Measurements from ENCODE around the gene PRAMEF20. TPM values are rescaled to one million over a fixed set of nuclear protein-coding genes. Genes with fewer than 3 reads are reported as not detected.
"Not testable (repeated sequence)": the region's sequence is repeated elsewhere in the genome, so short reads cannot be mapped to it uniquely, and the experiment has no call there.

PRAMEF20 gene
- not detected in 2 replicates for total RNA-seq

DNA sequence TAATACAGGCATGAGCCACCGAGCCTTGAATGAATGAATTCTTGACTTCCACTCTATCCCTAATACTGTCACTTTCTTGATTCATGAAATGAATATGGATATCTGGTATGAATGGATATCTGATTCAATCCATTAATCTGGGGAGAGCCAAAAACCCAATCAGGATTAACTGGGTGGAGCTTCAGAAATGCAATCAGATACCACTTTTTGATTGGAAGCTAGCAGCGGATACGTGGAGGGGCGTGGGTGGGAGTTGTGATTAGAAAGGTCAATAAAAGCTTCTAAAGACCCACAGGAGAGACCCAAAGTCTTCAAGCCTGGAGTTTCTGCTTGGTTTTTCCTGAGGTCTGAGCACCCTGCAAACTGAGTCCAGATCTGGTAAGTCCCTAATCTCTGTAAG lies at the start of gene PRAMEF20:
Gene PRAMEF20, plus strand, starts transcription at position 301 of the 400 bp plus-strand sequence. CDS start 5,905 bp downstream, outside the sequence.
- intact Hi-C loops (cut with micrococcal nuclease): not testable (repeated sequence)

- intact Hi-C loops (cut with micrococcal nuclease): not testable (repeated sequence)
Measured at GRCh38 chr1:13362364-13362763, 47.9 kb upstream of the PRAMEF20 start.

- intact Hi-C loops (cut with micrococcal nuclease): not testable (repeated sequence)
Measured at GRCh38 chr1:13364928-13365327, 45.3 kb upstream of the PRAMEF20 start.

- intact Hi-C loops (cut with micrococcal nuclease): not testable (repeated sequence)
Measured at GRCh38 chr1:13366536-13366935, 43.7 kb upstream of the PRAMEF20 start.

DNA sequence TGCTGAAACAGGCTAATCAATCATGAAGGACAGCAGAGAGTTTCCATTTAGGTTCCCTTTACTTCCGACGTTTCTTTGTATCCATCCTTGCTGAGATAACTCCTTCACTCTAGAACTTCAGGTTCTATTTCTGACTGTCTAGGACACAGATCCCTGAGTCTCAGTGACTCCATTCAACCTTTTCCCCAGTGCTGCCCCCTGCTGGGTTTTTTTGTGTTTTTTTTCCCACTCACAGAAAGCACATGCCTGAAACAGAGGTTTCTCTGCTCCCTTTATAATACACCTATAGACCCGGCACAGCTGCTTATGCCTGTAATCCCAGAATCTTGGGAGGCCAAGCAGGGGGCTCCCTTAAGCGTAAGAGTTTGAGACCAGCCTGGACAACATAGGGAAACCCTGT lies 41.7 kb upstream of the PRAMEF20 start:
- intact Hi-C loops (cut with micrococcal nuclease): not testable (repeated sequence)

- intact Hi-C loops (cut with micrococcal nuclease): not testable (repeated sequence)
Measured at GRCh38 chr1:13378983-13379382, 31.3 kb upstream of the PRAMEF20 start.

- intact Hi-C loops (cut with micrococcal nuclease): not testable (repeated sequence)
Measured at GRCh38 chr1:13380380-13380779, 29.9 kb upstream of the PRAMEF20 start.

- intact Hi-C loops (cut with micrococcal nuclease): not testable (repeated sequence)
Measured at GRCh38 chr1:13389332-13389731, 20.9 kb upstream of the PRAMEF20 start, which contains the start of gene PRAMEF17. Gene PRAMEF17 (plus strand): TSS chr1:13389632. CDS start chr1:13389658, 26 bp downstream.

DNA sequence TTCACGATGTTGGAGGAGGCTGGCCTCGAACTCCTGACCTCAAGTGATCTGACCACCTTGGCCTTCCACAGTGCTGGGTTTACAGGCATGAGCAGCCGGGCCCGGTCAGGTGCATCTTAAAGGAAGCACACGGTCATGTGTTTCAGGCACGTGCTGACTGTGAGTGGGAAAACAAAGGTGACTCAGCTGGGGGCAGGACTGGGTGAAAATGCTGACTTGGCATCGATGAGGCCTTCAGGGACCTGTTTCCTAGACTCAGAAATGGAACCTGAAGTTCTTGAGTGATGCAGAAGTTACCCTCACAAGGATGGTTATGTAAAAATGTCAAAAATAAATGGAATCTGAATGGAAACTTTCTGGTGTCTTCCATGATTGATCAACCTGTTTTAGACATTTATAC lies 17.2 kb upstream of the PRAMEF20 start:
- intact Hi-C loops (cut with micrococcal nuclease): not testable (repeated sequence)

DNA sequence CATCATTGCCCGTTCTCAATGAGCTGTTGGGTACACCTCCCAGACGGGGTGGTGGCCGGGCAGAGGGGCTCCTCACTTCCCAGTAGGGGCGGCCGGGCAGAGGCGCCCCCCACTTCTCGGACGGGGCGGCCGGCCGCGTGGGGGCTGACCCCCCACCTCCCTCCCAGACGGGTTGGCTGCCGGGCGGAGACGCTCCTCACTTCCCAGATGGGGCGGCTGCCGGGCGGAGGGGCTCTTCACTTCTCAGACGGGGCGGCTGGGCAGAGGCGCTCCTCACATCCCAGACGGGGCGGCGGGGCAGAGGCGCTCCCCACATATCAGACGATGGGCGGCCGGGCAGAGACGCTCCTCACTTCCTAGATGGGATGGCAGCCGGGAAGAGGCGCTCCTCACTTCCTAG lies 15.5 kb upstream of the PRAMEF20 start:
- intact Hi-C loops (cut with micrococcal nuclease): not testable (repeated sequence)

GRCh38 chr1:13395311-13395710 lies 14.9 kb upstream of the PRAMEF20 start:
- intact Hi-C loops (cut with micrococcal nuclease): not testable (repeated sequence)

DNA sequence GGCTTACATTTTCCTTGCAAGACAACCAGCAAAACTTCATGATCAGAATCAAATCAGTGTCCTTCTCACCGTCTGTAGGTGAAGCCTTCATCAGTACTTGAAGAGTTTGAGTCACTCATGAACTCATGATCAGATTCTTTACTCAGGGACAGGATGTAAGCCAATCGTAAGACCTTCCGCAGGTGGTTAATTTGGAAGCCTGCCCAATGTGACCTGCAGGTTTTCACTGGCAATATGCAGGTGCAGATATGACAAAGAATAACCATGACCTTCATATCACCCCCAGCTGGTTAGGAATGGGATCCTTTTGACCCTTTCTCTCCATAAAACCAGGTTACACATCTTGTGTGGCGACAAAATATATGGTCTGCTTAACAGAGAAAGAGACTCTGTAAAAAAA lies 2.4 kb upstream of the PRAMEF20 start:
- intact Hi-C loops (cut with micrococcal nuclease): no loop called here

DNA sequence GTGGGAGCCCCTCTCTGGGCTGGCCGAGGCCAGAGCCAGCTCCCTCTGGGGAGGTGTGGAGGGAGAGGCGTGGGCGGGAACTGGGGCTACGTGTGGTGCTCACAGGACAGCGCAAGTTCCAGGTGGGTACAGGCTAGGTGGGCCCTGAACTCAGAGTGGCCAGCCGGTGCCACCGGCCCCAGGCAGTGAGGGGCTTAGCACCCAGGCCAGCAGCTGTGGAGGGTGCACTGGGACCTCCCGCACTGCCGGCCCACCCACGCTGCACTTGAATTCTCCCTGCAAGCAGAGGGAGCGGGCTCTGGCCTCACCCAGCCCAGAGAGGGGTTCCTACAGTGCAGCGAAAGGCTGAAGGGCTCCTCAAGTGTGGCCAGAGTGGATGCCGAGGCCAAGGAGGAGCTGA lies 20.2 kb downstream of the PRAMEF20 start:
- intact Hi-C loops (cut with micrococcal nuclease): no loop called here

GRCh38 chr1:13432251-13432650 lies 22.0 kb downstream of the PRAMEF20 start:
- intact Hi-C loops (cut with micrococcal nuclease): no loop called here

DNA sequence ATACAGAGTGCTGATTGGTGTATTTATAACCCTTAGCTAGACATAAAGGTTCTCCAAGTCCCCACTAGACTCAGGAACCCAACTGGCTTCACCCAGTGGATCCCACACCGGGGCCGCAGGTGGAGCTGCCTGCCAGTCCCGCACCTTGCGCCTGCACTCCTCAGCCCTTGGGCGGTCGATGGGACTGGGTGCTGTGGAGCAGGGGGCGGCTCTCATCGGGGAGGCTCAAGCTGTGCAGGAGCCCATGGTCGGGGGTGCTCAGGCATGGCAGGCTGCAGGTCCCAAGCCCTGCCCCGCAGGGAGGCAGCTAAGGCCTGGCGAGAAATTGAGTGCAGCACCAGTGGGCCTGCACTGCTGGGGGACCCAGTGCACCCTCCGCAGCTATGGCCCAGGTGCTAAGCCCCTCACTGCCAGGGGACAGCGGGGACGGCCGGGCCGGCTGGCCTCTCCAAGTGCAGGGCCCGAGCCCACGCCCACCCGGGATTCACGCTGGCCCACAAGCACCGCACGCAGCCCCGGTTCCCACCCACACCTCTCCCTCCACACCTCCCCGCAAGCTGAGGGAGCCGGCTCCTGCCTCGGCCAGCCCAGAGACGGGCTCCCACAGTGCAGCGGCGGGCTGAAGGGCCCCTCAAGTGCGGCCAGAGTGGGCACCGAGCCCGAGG lies 23.6 kb downstream of the PRAMEF20 start:
- intact Hi-C loops (cut with micrococcal nuclease): not testable (repeated sequence)

- intact Hi-C loops (cut with micrococcal nuclease): no loop called here
Measured at GRCh38 chr1:13435458-13435857, 25.2 kb downstream of the PRAMEF20 start.

- intact Hi-C loops (cut with micrococcal nuclease): not testable (repeated sequence)
Measured at GRCh38 chr1:13439104-13439783, 29.0 kb downstream of the PRAMEF20 start.

GRCh38 chr1:13443335-13443979 lies 33.2 kb downstream of the PRAMEF20 start:
- intact Hi-C loops (cut with micrococcal nuclease): no loop called here

GRCh38 chr1:13450204-13450603 lies 40.0 kb downstream of the PRAMEF20 start:
- intact Hi-C loops (cut with micrococcal nuclease): no loop called here

DNA sequence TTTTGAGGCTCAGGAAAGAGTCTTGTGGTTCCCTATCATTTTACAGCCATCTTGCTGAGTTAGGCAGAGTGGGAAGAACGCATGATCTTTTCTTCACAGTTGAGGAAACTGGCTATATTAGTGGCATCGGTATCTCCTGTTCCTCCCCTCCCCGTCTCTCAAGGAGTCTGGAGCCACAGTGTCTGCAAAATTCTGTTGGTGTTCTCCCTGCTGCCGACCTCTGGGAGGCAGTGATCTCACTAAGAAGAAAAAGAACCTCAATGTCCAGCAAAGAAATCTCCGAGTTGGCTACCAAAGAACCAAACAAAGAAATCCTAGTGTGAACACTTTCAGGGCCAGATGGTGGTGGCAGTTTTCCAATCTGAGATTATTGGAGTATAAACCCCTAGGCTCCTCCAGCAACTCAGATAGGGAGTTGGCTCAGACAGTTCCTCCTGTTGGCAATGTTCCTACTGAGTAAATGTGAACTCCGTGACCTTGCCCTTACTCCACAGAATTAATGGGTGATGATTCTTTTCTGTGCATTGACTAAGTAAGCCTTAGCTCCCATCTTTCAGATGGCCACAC lies 41.2 kb downstream of the PRAMEF20 start:
- intact Hi-C loops (cut with micrococcal nuclease): no loop called here

DNA sequence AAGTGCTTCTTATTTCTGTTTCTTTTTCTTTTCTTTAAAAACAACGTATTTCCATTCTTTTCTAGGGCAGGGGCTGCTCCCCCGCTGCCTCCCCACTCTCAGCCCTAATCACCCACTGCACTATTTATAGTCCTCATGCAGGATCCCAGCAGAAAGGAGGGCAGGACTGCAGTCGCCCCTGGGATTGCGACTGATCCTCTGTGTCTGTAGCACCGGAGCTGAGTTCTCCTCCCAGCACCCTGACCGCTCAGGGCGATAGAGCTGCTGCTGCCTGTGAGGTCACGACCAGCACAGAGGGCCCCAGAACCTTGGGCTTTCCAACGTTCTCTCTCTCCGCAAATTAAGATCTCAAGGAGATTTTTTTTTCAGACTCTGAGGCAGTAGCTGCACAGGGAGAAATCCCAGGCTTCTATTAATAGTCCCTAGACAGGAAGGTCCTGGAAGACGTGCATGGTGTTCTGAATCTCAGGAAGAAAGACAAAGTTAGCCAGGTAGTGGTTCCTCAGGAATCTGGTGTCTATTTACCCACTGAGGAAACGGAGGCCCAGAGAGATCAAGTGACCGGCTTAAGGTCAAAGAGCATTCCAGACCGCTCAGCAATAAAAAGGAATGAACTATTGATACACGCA lies 46.8 kb downstream of the PRAMEF20 start:
- intact Hi-C loops (cut with micrococcal nuclease): no loop called here

All from T-helper 2 cell treated with Interferon-gamma antibody and Interleukin-4, amounts not matched to agents 100 ng/mL and 5 ng/mL, for 36 hours (primary cell).